ENCODE data around the gene PIGR.

Gene PIGR

DNA sequence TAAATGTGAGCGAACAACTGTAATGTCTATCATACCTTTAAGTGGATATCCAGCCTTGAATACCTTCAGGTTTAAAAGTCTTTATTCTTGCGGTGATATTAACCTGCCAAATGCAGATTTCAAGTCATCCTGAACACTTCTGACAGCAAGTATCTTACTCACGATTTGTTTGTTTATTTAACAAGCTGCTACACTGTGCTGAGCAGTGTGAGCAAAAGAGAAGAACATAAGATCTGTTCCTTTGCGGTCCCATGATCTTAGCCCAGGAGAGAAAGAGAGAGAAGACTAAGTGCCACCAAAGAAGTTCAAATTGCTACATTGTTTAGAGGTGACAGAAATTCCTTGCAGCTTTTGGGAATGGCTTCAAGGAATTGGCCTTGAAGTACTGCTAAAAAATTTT is 58.6 kb downstream of the PIGR start:
- DNase-seq (ENCODE audit: low read depth in 2 of 2), result no peak
- TF ChIP-seq, protein P1, sequence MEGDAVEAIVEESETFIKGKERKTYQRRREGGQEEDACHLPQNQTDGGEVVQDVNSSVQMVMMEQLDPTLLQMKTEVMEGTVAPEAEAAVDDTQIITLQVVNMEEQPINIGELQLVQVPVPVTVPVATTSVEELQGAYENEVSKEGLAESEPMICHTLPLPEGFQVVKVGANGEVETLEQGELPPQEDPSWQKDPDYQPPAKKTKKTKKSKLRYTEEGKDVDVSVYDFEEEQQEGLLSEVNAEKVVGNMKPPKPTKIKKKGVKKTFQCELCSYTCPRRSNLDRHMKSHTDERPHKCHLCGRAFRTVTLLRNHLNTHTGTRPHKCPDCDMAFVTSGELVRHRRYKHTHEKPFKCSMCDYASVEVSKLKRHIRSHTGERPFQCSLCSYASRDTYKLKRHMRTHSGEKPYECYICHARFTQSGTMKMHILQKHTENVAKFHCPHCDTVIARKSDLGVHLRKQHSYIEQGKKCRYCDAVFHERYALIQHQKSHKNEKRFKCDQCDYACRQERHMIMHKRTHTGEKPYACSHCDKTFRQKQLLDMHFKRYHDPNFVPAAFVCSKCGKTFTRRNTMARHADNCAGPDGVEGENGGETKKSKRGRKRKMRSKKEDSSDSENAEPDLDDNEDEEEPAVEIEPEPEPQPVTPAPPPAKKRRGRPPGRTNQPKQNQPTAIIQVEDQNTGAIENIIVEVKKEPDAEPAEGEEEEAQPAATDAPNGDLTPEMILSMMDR (IDR thresholded peaks at IDR 0.05; ENCODE audit: low read depth, low read length), result no peak
- H3K4me3 ChIP-seq (replicated peaks in 1 of 2; ENCODE audit: low read depth in 2 of 2, low read length in 2 of 2), result no peak overlapping the region

DNA sequence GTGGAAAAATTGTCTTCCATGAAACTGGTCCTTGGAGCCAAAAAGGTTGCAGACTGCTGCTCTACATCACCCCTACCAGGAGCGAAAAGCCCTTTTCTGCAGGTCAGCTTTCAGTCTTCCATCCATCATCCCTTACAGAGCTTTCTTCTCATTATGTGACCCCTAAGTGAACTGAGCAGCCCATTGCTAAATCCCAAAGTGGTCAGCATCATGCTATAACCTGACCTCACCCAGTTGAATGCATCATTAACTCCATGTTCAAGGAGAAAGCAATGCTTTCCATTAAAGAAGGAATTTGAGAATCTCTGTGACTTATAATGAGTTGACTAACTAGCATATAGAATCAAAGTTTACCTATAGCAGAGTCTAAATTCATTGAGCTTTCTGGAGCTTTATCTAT is 59.4 kb downstream of the PIGR start:
- TF ChIP-seq, protein P1 (IDR thresholded peaks at IDR 0.05; ENCODE audit: low read depth, low read length), result no peak
- no peak for DNase-seq (ENCODE audit: low read depth in 2 of 2)
- H3K4me3 ChIP-seq (replicated peaks in 1 of 2; ENCODE audit: low read depth in 2 of 2, low read length in 2 of 2), result no peak overlapping the region

DNA sequence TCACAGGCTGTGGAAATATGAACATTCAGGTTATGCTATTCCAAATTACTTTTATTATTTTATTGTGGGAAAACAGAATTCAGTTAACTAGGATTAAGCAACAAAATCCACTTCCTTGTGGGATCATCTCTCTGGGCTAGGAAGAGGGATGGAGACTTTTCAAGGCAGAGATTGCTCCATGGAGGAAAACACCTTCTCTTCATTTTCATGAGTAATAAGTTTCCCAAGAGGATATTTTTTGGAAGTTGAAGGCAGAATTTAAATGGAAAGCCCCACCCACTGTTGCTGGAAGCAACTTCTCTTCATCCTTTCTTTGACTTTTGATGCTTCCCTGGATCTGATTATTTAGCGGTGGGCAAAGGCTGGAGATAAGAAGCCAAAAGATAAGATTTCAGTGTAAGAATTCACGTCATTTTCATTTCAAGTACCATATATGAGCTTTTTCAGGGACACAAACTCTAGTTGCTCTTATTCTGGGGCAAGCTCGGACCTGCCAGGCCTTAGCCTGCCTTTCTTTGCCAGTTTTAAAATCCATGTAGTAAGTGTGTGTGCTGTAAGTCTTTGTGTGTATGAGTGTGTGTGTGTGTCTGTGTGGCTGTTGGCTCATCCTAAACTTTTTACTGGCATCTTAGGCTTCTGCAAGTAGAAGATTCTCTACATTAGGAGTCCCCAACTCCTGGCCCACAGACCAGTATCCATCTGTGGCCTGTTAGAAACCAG is 60.8 kb downstream of the PIGR start:
- TF ChIP-seq, protein P1 (IDR thresholded peaks at IDR 0.05; ENCODE audit: low read depth, low read length), result no peak
- DNase-seq (ENCODE audit: low read depth in 2 of 2), result peak; percentile 51 to 54
- no peak overlapping the region for H3K4me3 ChIP-seq (replicated peaks in 1 of 2; ENCODE audit: low read depth in 2 of 2, low read length in 2 of 2)

GRCh38 chr1:206883876-206884275 is 62.4 kb downstream of the PIGR start:
- no peak overlapping the region for H3K4me3 ChIP-seq (replicated peaks in 1 of 2; ENCODE audit: low read depth in 2 of 2, low read length in 2 of 2)
- TF ChIP-seq, protein P1 (IDR thresholded peaks at IDR 0.05; ENCODE audit: low read depth, low read length), result no peak
- no peak for DNase-seq (ENCODE audit: low read depth in 2 of 2)

- TF ChIP-seq, protein P1 (IDR thresholded peaks at IDR 0.05; ENCODE audit: low read depth, low read length), result no peak
- DNase-seq (ENCODE audit: low read depth in 2 of 2), result no peak
These were observed 63.1 kb downstream of the PIGR start for GRCh38 chr1:206883160-206883559.

GRCh38 chr1:206882555-206882954 is 63.7 kb downstream of the PIGR start:
- no peak for DNase-seq (ENCODE audit: low read depth in 2 of 2)
- TF ChIP-seq, protein P1 (IDR thresholded peaks at IDR 0.05; ENCODE audit: low read depth, low read length), result peak; percentile 19
- H3K4me3 ChIP-seq (replicated peaks in 1 of 2; ENCODE audit: low read depth in 2 of 2, low read length in 2 of 2), result no peak overlapping the region

More at GRCh38 chr1:206883160-206883559, 63.1 kb downstream of the PIGR start:
- H3K4me3 ChIP-seq (replicated peaks in 1 of 2; ENCODE audit: low read depth in 2 of 2, low read length in 2 of 2), result no peak overlapping the region

- no peak for DNase-seq (ENCODE audit: low read depth in 2 of 2)
- H3K4me3 ChIP-seq (replicated peaks in 1 of 2; ENCODE audit: low read depth in 2 of 2, low read length in 2 of 2), result no peak overlapping the region
- TF ChIP-seq, protein P1 (IDR thresholded peaks at IDR 0.05; ENCODE audit: low read depth, low read length), result no peak
These were observed 66.0 kb downstream of the PIGR start for GRCh38 chr1:206880314-206880713.

All from cardiac fibroblast (primary cell).